ENCODE results near the gene ADGRA3.

DNA sequence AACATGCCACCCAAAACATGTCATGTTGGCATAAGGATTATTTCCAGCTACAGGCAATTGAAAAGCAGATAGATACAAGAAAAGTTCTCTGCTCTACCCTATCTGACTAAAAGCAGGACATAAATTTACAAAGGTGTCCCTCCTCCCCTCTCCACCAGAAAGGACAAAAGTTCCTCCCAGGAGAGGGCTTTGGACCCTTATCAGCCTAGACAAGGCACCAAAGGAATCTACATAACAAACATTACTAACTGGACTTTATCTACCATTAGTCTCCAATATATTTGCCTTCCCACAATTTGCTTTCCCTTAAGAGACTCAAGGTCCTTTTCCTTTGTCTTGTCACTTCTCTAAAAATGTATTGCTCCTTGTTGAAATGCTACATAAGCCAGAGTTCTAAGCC lies 55.6 kb downstream of the ADGRA3 start:
- TF ChIP-seq POLR2A (IDR thresholded peaks at IDR 0.05): no peak
- TF ChIP-seq CTCF (IDR thresholded peaks at IDR 0.05 in 4 of 5, conservative IDR thresholded peaks at IDR 0.05 in 1 of 5): no peak
